ENCODE measurements around the gene CD96.

The CD96 gene

GRCh38 chr3:111695636-111696117 lies 153.7 kb downstream of the CD96 start:
- peak overlapping the region; percentile 37 for H3K27ac Mint-ChIP-seq
- H3K9me3 Mint-ChIP-seq, result no peaks in the 10 kb centered on the region
- peaks cover 54% of the 10 kb centered on the region for H3K4me1 Mint-ChIP-seq (ENCODE audit: low read depth)
- H3K27me3 Mint-ChIP-seq (ENCODE audit: low read depth), result no peaks in the 10 kb centered on the region
- H3K36me3 Mint-ChIP-seq (ENCODE audit: low read depth), result peaks cover 1% of the 10 kb centered on the region
- H3K4me3 Mint-ChIP-seq, result no peak overlapping the region
- peak; percentile 34 for DNase-seq (ENCODE audit: low spot score)

GRCh38 chr3:111700054-111700453 lies 158.1 kb downstream of the CD96 start:
- Mint-ChIP-seq H3K27ac (peak overlapping the region; percentile 73), H3K9me3 (no peaks in the 10 kb centered on the region), H3K27me3 (ENCODE audit: low read depth) (no peaks in the 10 kb centered on the region), H3K4me3 (peak overlapping the region; percentile 65), H3K4me1 (ENCODE audit: low read depth) (peaks cover 42% of the 10 kb centered on the region), H3K36me3 (ENCODE audit: low read depth) (peaks cover 2% of the 10 kb centered on the region)
- no peak for DNase-seq (ENCODE audit: low spot score)

- H3K4me3 Mint-ChIP-seq, result no peak overlapping the region
- no peak for DNase-seq (ENCODE audit: low spot score)
- H3K9me3 Mint-ChIP-seq, result no peaks in the 10 kb centered on the region
- H3K36me3 Mint-ChIP-seq (ENCODE audit: low read depth), result peaks cover 7% of the 10 kb centered on the region
- no peak overlapping the region for H3K27ac Mint-ChIP-seq
- peaks cover 33% of the 10 kb centered on the region for H3K4me1 Mint-ChIP-seq (ENCODE audit: low read depth)
- no peaks in the 10 kb centered on the region for H3K27me3 Mint-ChIP-seq (ENCODE audit: low read depth)
Measured at GRCh38 chr3:111701292-111701906, 159.4 kb downstream of the CD96 start.

All from T-helper 2 cell treated with Interferon-gamma antibody and Interleukin-4, amounts not matched to agents 5 μg/mL and 100 μg/mL, for 36 hours (primary cell).